Measurements from ENCODE around the gene FGGY. TPM values are rescaled to one million over a fixed set of nuclear protein-coding genes. Genes with fewer than 3 reads are reported as not detected.

Gene FGGY
- total RNA-seq, 1 donor from 2014 or later = 20.5 TPM

DNA sequence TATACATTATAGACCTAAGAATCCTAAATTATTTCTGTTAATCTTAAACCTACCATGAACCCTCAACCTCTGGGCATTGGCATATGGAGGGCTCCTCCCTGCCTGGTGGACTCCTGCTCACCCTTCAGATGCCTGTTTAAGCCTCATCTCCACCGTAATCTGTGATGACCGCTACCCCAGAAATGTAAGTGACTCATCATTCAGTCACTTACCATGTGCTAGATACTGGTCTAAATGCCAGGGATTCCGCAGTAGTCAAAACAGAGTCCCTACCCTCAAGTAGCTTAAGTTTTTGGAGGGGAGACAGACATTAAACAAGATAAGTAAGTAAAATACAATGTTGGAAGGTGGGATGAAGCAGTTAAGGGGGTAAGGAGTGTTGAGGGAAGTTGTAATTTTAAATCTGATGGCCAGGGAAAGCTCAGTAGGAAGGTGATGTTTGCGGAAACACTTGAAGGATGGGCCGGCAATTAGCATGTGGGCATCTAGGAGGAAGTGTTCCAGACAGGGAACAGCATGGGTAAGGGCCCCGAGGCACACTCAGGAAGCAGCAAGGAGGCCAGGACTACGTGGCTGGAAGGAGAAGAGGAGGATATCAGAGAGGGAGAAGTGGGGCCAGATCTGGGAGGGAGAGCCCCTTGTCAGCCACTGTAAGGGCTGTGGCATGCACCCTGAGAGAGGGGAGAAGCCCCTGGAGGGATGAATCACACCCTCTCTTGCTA lies 376.1 kb downstream of the FGGY start:
- no peak for DNase-seq (ENCODE audit: low spot score)
- intact Hi-C loops (cut with DNase I) = no loop called here

DNA sequence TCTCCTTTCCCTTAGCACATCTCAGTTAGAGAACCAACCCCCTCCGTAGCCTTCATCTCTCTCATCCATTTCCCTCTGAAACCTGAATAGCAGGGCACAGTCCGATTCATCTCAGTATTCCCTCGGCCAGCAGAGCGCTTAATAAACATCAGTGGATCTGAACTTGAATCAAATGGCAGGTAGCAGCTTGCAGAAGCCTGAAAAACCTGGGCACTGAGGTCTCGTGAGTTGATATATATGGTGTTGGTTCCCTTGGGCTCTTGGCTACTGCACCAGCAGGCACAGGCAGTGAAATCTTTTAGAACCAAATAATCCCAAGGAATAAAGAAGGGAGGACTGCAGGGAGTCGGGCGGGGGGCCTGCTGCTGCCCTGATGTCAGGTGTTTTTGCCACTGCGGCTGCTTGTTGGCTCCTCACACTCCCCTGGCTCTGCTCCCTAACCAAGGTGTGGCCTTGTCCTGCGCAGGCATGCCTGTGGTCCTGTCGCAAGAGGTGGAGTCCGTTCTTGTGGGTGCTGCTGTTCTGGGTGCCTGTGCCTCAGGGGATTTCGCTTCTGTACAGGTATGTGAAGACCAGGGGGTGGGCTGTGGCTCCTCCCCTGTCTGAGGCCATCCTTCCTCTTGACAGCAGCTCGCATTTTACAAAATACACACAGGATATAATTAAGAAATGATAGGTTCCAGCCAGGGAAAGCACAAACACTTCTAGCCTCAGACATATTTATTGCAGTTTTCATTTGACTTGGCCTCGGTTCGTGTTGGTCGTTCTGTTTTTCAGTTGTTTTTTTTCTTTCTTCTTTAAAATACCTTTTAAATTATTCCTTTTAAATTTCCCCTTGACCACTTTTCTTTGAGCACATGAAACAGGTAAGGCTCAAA lies 376.9 kb downstream of the FGGY start:
- no peak for DNase-seq (ENCODE audit: low spot score)
- intact Hi-C loops (cut with DNase I) = no loop called here

DNA sequence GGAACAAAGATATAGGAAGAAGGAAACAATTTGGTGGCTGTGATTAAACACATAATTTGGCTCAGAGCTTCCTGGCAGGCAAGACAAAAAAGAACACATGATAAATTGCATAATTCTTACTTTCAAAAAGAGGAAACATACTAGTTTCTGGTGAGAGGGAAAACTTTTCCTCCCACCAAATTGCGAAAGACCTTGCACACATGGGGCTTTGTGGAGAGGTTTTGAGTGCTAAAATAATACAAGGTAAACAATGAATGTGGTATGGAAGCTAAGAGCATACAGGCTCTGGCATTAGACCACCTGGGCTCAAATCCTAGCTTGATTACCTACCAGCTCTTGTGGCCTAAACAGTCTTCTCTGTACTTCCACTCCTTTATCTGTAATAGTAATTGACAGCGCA lies 377.7 kb downstream of the FGGY start:
- intact Hi-C loops (cut with DNase I) = no loop called here
- DNase-seq (ENCODE audit: low spot score) = no peak

DNA sequence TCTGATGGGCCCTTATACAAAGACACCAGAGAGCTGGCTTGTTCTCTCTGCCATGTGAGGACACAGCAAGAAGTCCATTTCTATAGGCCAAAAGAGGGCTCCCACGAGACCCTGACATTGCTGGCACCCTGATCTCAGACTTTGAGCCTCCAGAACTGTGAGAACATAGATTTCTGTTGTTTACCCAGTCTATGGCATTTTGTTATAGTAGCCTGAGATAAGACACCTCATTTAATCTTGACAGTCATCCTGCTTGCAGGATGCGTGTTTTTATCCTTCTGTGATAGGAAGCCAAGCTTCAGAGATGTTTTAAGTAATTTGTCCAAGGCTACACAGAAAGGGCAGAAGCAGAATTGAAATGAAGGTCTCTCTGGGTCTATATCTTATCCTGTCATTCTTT lies 379.0 kb downstream of the FGGY start:
- no peak for DNase-seq (ENCODE audit: low spot score)
- intact Hi-C loops (cut with DNase I) = no loop called here

DNA sequence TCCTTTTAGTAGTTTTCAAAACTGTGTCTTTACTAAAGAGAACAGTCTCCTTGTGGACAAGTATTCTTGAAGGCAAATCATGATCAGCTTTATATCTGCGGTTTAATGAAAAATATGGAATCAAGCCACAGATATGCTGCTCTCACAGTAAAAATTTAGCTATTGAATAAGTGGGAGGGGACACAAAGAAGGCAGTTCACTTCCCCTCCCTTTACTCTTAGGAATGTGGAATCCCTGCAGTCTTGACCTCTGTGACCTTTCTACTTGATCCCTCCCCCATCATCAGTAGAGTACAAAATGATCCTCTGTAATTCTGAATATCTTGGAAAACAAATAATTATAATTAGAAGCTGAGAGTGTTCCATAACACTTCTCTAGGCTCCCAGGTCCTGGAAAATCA lies 381.1 kb downstream of the FGGY start:
- intact Hi-C loops (cut with DNase I) = no loop called here
- DNase-seq (ENCODE audit: low spot score) = no peak

DNA sequence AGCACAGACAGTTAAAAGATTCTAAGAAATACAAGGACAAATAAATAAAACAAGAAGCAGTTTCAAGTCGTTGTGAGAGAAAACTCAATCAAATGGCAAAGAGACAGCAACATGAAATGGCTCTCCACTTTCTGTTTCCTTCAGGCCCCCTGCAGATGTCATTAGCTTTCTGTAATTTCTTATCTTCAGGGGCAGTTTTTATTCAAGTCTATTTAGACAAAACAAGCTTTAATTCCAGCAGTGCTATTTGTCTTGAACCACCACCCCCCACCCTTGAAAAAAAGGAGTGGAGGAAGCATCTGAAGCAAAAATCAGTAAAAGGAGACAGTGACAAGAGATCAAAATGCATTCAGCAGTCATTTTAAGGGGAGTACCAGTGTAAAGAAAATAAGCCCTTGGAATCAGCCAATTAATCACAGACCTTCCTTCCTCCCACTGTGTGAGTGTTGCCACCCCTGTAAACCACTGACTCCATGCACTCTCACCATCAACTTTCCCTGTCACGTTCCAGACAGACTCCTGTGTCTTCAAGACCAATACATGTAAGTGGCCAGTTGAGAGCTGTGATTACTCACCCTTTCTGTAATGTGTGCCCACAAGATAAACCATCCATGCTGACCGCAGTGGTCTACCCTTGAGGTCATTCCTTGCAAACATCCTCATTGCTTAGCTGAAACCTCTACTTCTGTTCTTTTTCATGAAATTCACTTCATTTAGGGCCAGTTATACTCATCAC lies 381.8 kb downstream of the FGGY start:
- DNase-seq (ENCODE audit: low spot score) = no peak
- intact Hi-C loops (cut with DNase I) = no loop called here

DNA sequence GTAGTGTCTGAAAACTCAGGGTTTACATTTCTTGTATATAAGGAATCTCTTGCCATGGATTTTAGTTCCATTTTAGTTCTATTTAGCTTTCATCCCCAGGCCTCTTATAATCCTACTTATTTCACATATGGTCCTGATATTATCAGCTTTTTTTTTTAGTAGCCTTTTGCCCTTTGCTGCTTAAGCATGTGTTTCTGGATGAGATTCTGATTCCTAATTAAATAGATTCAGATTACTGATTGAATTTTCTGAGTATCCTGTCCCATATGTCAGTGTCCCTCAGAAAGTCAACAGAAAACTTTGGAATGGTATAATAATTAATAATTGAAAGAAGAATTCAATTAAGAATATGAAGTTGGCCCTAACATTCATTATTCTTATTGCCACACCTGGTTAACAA lies 383.1 kb downstream of the FGGY start:
- no peak for DNase-seq (ENCODE audit: low spot score)
- intact Hi-C loops (cut with DNase I) = no loop called here

DNA sequence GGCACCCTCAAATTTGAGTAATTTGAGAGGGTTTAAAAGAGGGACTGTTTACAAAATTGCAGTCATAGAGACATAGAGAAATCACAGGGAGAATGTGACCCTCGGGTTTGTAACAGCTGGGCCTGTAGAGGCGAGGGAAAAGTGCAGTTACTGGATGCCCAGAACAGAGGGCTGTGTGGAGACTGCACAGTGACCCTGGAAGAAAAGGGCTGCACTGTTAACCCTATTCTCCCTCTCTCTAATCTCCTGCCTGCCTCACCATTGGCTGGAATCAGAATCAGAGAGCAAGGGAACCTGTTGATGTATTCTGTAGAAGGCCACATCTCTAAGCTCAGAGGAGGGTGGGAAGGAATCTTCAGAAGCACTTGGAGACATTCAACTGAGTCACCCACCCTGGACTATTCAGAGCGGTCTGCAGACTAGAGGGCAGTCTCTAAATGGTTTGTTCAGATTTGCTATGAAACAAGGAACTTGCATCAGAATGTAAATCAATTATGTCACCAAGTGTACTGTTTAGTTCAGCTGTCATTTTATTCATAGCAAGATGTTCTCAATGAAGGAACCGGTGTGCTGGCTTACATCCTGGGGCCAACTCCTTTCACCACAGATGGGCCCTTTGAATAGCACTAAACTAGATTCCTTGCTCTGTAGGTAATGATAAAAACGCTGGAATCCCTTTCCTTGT lies 385.6 kb downstream of the FGGY start:
- DNase-seq (ENCODE audit: low spot score) = no peak
- intact Hi-C loops (cut with DNase I) = no loop called here

DNA sequence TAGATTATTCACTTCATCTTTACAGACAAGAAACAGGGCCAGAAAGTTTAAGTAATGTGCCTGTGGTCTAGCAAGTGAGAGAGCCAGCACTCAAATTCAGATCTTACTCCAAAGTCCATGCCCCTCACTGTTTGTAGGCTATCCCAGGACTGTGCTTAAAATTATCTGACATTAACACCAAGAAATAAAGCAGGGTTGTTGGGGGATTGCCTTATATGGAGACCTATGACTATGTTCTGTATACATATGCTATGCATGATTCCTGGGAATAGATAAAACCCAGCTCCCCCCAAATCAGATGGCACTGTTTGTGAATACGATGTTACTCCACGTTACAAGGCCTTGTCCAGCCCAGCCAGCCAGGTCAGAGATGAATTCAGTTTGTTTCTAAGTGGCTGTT lies 386.3 kb downstream of the FGGY start:
- intact Hi-C loops (cut with DNase I) = no loop called here
- DNase-seq (ENCODE audit: low spot score) = no peak

DNA sequence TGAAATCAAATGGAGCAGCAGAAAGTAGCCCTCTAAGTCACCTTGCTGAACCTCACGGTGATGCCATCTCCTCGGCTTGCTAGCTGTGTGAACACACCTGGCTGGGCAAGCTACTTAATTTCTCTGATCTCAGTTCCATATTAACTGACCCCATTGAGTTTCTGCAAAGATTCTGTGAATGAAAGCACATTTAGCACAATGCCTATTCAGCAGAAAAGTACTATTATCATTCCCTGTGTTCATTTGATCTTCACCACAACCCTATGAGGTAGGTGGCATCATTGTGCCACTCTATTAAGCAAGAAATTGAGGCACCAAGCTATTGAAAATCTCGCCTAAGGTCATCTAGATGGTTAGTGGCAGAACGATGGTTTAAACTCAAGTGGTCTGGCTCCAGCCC lies 387.8 kb downstream of the FGGY start:
- intact Hi-C loops (cut with DNase I) = no loop called here
- no peak for DNase-seq (ENCODE audit: low spot score)

DNA sequence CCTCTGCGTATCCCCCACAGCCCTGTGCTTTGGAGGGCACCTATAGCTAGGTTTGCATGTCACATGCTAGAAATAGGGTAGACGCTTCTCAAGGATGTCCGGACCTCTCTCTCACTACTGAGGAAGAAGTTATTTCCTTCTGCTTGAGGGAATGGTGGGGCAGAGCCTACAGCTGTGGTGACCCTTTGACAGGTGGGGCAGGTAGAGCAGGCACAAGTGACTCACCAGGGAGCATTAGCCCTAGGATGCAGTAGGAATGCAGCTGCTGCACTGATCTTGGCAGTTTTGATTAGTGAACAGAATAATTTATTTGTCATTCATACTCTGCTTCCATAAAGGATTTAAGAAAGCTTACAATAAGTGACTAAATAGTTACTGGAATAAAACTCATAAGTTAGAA lies 388.2 kb downstream of the FGGY start:
- no peak for DNase-seq (ENCODE audit: low spot score)
- intact Hi-C loops (cut with DNase I) = no loop called here

DNA sequence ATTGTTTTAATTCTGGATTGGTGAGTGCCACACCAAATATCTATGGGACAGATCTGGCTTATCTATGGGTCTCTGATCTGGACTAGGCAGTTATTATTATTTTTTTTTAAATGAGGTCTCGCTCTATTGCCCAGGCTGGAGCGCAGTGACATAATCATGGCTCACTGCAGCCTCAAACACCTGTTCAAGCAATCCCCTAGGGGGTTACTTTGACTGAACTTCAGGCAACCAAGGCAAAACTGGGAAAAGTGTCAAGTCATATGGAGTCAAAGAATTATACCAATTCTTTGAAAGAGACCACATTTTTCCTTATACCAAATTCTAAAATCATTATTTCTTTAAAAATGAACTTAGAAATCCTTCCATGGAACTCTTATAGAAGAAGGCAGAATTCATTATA lies 388.8 kb downstream of the FGGY start:
- no peak for DNase-seq (ENCODE audit: low spot score)
- intact Hi-C loops (cut with DNase I) = no loop called here

DNA sequence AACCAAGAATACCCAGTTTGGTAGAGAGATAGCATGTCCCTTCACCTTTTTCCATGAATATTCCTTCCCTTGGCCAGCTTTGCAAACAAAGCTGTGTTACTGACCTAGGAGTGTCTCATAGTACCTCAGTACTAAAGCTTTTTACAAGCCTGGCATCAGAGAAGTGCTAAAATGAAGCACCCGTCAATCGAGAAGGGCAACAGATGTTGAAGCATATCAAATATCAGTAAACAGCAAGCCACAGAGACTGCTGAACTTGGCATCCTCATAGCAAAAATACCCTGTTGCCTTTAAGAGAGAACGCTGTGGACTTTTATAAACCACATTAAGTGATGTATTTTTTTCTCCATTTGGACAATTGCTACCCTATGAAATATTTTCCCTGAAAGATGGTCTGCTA lies 389.3 kb downstream of the FGGY start:
- intact Hi-C loops (cut with DNase I) = no loop called here

DNA sequence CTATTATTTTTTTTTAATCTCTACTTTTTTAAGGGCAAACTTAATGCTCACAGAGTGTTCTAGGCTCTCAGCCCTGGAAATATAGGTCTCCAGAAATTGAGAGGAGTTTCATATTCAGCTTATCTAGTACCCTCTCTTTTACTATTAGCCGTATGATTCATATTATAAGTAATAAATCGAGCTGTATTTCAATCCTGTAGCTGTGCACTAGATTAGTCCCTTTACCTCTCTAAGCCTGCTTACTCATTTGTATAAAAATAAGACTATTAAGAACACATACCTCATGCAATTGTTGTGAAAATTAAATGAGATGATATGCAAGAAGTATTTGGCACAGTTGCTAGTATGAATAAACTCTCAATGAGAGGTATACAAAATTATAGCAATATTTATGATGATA lies 389.7 kb downstream of the FGGY start:
- intact Hi-C loops (cut with DNase I) = no loop called here
- DNase-seq (ENCODE audit: low spot score) = no peak

More for the DNA sequence above, 389.3 kb downstream of the FGGY start:
- no peak for DNase-seq (ENCODE audit: low spot score)

DNA sequence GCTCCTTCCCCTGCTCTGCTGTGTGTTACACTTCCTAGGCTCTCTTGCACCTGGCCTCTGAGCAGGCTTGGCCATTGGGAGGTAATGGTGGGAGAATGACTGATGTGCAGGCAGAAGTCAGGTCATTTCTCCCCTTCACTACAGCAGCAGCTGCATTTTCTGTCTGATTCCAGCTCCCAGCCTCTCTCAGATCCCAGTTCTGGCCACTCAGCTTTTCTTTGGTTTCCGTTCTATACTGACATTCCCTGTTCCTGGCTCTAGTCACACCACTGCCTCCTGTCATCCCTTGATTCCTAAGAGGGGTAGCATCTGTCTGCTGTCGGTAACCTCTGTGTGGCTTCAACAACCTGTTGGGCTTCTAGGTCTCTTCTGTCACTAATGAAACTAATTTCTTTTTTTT lies 390.2 kb downstream of the FGGY start:
- intact Hi-C loops (cut with DNase I) = no loop called here
- no peak for DNase-seq (ENCODE audit: low spot score)

DNA sequence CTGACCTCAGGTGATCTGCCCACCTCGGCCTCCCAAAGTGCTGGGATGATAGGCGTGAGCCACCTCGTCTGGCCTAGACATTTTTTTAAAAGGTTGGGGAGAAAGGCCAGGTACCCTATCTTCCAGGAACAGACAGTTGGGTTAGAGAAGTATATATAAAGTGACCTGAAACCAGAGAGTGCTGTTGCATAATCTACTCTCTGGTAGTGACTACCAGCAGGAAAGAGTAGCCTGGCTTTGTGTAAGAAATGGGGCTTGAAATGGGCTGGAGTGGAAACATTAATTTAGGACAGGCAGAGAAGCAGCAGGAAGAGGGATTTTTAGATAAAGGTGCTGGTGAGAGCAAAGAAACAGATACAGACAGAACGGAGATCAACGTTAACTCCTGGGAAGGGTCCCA lies 392.1 kb downstream of the FGGY start:
- intact Hi-C loops (cut with DNase I) = no loop called here
- no peak for DNase-seq (ENCODE audit: low spot score)

DNA sequence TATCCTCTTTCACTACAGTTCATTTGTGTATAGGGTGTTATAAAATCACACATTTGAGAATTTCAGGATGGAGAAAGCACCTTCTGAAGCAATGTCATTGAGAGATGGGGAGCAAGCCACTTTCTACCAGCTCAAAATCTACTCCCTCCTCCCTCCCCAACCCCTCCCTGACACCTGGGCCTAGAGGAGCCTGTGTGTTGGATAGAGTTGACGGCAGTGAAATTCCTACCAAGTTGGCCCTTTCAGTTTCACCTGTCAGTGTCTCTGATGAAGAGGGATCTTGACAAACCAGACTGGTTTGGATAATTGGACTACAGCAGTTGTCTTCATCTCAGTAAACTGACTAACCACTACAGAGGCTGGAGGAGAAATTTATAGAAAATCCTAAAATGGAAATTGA lies 392.8 kb downstream of the FGGY start:
- no peak for DNase-seq (ENCODE audit: low spot score)
- intact Hi-C loops (cut with DNase I) = loop anchor here (5.0 to 10.0 kb wide), 2 partner anchors 392 to 615 kb away; partner anchors contain the start of gene FGGY

DNA sequence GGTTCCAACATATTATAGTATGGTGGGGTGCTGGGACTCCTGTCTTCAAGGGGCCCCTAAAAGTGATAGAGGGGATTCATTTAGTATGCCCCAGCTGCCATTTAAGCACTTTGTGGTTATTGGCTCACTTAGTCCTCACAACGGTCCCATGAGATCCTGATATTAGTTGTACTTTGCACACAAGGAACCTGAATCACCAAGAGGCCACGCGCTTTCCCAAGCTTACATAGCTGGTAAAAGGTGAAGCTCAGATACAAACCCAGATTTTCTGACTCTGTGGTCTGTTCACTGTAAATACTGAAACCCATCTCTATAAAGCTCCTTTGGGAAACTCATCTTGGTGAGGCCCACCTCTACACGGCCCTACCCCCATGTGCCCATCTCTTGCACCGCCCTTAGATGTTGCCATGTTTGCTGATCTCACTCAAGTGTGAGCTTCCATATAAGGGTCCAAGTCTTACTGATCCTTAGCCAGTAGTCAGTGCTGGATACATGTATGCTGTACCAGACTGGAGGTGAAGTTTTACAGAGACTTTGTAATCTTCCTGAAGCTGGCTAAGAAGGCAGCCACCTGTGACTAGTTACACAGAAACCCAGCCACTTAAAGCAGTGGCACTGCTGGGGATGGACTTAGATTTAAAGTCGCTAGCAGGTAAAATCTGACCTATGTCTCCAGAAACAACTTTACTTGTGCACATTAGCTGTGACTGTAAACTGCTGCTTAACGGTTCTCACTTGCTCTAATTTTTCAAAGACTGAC lies 393.5 kb downstream of the FGGY start:
- DNase-seq (ENCODE audit: low spot score) = no peak
- intact Hi-C loops (cut with DNase I) = loop anchor here (5.0 to 10.0 kb wide), 2 partner anchors 393 to 616 kb away; partner anchors contain the start of gene FGGY

DNA sequence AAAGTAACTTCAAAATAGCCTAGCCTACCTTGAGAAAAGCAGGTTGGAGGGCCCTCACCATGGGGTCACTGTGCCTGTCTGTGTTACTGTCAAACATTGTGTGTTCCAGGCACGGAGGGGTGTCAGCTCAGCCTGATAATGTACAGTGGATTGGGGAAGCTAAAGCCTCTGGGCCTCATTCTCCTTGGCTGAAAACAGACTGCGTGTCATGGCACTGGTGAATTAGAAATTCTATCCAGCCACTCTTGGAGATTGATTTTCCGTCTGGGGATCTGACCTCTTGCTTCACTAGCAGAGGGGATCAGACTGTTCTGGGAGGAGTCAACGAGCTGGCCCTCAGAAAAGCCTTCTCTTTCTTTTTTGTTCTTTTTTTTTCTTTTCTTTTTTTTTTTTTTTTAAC lies 394.4 kb downstream of the FGGY start:
- intact Hi-C loops (cut with DNase I) = loop anchor here (5.0 to 10.0 kb wide), 2 partner anchors 394 to 616 kb away; partner anchors contain the start of gene FGGY
- no peak for DNase-seq (ENCODE audit: low spot score)
